H1 (cell line): Measurements from ENCODE around the gene CHP2.

Experiments used
- EGR1 ChIP-seq: IDR thresholded peaks from 2 replicates; pipeline ENCODE4 v1.6.1; 2011; ENCODE audit warnings: low read depth, low read length, borderline replicate concordance
- EP300 ChIP-seq, 2 experiments: IDR thresholded peaks; 1 replicate in 1 of 2; 2 replicates in 1 of 2; pipeline ENCODE4 v1.6.1; 2011 to 2012; ENCODE audit warnings: low read depth in 2 of 2, low read length in 2 of 2, mild to moderate bottlenecking in 2 of 2, borderline replicate concordance in 1 of 2, inconsistent platforms in 1 of 2, moderate library complexity in 1 of 2
- JUND ChIP-seq: IDR thresholded peaks from 2 replicates; pipeline ENCODE4 v1.6.1; 2011; ENCODE audit warnings: mild to moderate bottlenecking, improper control_type of control experiment, low read length
- PHF8 ChIP-seq: fragments of 200-600 bp; sonication (generic); conservative IDR thresholded peaks from 2 replicates; pipeline ENCODE4 v1.7.1; 2012; ENCODE audit warnings: low read depth, mild to moderate bottlenecking, inconsistent platforms, low read length, moderate library complexity
- POLR2A ChIP-seq, 2 experiments: IDR thresholded peaks; 1 replicate in 1 of 2; 2 replicates in 1 of 2; pipeline ENCODE4 v1.6.1; 2011; ENCODE audit warnings: low read depth in 2 of 2, low read length in 2 of 2, mild to moderate bottlenecking in 2 of 2; ENCODE audit errors: control extremely low read depth in 1 of 2
- POLR2AphosphoS5 ChIP-seq: IDR thresholded peaks from 2 replicates; pipeline ENCODE4 v1.6.1; 2011; ENCODE audit warnings: low read depth, low read length
- RXRA ChIP-seq: IDR thresholded peaks from 2 replicates; pipeline ENCODE4 v1.6.1; 2011; ENCODE audit warnings: low read depth, mild to moderate bottlenecking, low read length, moderate library complexity; ENCODE audit not compliant: insufficient read depth
- SP2 ChIP-seq: IDR thresholded peaks from 2 replicates; pipeline ENCODE4 v1.6.1; 2012; ENCODE audit warnings: mild to moderate bottlenecking, low read length, inconsistent platforms
- SUZ12 ChIP-seq: fragments of 200-600 bp; sonication (generic); IDR thresholded peaks from 2 replicates; pipeline ENCODE4 v1.6.1; 2012; ENCODE audit warnings: mild to moderate bottlenecking, inconsistent platforms, low read length, moderate library complexity, mixed read lengths
- TF ChIP-seq, protein P1 (sequence below): IDR thresholded peaks from 2 replicates; pipeline ENCODE4 v1.6.1; 2012; ENCODE audit warnings: low read length, inconsistent platforms
- TF ChIP-seq, protein P2 (sequence below), 3 experiments: IDR thresholded peaks; 1 replicate in 2 of 3; 2 replicates in 1 of 3; pipeline versions ENCODE4 v1.5.1 to v1.6.1; 2011; ENCODE audit warnings: low read length in 3 of 3, mild to moderate bottlenecking in 3 of 3, inconsistent platforms in 2 of 3, low read depth in 1 of 3, moderate library complexity in 1 of 3; ENCODE audit not compliant: insufficient read depth in 1 of 3; ENCODE audit errors: control extremely low read depth in 1 of 3

DNA sequence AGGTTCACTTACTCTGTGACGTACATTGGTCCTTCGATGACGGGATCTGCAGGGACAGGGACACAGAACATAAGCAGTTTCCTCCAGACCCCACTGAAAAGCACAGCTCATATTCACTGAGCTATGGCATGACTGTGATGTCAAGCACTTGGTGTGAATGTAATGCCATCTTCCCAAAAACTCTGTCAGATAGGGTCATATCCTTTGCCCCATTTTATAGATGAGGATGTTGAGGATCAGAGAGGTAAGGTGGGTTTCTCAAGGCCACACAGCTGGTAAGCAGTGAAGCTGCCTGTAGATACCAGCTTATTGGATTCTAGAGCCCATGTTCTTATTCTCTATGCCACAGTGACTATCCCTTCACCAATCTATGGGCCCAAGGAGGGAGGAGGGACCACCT lies 44.3 kb upstream of the CHP2 start:
- TF ChIP-seq, protein P1, sequence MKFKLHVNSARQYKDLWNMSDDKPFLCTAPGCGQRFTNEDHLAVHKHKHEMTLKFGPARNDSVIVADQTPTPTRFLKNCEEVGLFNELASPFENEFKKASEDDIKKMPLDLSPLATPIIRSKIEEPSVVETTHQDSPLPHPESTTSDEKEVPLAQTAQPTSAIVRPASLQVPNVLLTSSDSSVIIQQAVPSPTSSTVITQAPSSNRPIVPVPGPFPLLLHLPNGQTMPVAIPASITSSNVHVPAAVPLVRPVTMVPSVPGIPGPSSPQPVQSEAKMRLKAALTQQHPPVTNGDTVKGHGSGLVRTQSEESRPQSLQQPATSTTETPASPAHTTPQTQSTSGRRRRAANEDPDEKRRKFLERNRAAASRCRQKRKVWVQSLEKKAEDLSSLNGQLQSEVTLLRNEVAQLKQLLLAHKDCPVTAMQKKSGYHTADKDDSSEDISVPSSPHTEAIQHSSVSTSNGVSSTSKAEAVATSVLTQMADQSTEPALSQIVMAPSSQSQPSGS = no peak
- TF ChIP-seq EP300 (IDR thresholded peaks at IDR 0.05; ENCODE audit: borderline replicate concordance in 1 of 2, low read depth in 2 of 2, low read length in 2 of 2) = no peak
- TF ChIP-seq POLR2A (IDR thresholded peaks at IDR 0.05; ENCODE audit: control extremely low read depth in 1 of 2, low read depth in 2 of 2, low read length in 2 of 2) = no peak
- TF ChIP-seq JUND = no peak
- TF ChIP-seq SUZ12 = no peak
- no peak for TF ChIP-seq SP2
- no peak for TF ChIP-seq PHF8
- TF ChIP-seq, protein P2, sequence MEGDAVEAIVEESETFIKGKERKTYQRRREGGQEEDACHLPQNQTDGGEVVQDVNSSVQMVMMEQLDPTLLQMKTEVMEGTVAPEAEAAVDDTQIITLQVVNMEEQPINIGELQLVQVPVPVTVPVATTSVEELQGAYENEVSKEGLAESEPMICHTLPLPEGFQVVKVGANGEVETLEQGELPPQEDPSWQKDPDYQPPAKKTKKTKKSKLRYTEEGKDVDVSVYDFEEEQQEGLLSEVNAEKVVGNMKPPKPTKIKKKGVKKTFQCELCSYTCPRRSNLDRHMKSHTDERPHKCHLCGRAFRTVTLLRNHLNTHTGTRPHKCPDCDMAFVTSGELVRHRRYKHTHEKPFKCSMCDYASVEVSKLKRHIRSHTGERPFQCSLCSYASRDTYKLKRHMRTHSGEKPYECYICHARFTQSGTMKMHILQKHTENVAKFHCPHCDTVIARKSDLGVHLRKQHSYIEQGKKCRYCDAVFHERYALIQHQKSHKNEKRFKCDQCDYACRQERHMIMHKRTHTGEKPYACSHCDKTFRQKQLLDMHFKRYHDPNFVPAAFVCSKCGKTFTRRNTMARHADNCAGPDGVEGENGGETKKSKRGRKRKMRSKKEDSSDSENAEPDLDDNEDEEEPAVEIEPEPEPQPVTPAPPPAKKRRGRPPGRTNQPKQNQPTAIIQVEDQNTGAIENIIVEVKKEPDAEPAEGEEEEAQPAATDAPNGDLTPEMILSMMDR (IDR thresholded peaks at IDR 0.05; ENCODE audit: control extremely low read depth in 1 of 3, insufficient read depth in 1 of 3, low read depth in 1 of 3, low read length in 3 of 3) = no peak
- TF ChIP-seq EGR1 = no peak
- TF ChIP-seq RXRA = no peak
- TF ChIP-seq POLR2AphosphoS5 = no peak
